Measurements from ENCODE around the gene PHOSPHO1.

PHOSPHO1 gene

GRCh38 chr17:49247944-49248343, 17.4 kb upstream of the PHOSPHO1 start:
- TF ChIP-seq CTCF (IDR thresholded peaks at IDR 0.05; ENCODE audit: insufficient read depth, low read length) (no peak), REST (IDR thresholded peaks at IDR 0.05; ENCODE audit: insufficient replicate concordance, low read depth) (no peak), POLR2AphosphoS5 (IDR thresholded peaks at IDR 0.05; ENCODE audit: low read depth) (no peak), SPI1 (IDR thresholded peaks at IDR 0.05; ENCODE audit: borderline replicate concordance, low read depth) (no peak), GABPA (IDR thresholded peaks at IDR 0.05; ENCODE audit: low read depth) (no peak)
- Histone ChIP-seq H3K4me3 (replicated peaks; ENCODE audit: insufficient read depth, low read length) (no peak overlapping the region), H3K27me3 (ENCODE audit: insufficient read depth, poor library complexity, severe bottlenecking) (no peaks in the 10 kb centered on the region), H3K27ac (replicated peaks) (no peak overlapping the region)
- DNase-seq (ENCODE audit: low read depth in 1 of 2, low spot score in 1 of 2), result no peak

- TF ChIP-seq CTCF (IDR thresholded peaks at IDR 0.05; ENCODE audit: insufficient read depth, low read length), result no peak
- Histone ChIP-seq H3K27me3 (ENCODE audit: insufficient read depth, poor library complexity, severe bottlenecking) (no peaks in the 10 kb centered on the region), H3K4me3 (replicated peaks; ENCODE audit: insufficient read depth, low read length) (no peak overlapping the region), H3K27ac (replicated peaks) (no peak overlapping the region)
- no peak for DNase-seq (ENCODE audit: low read depth in 1 of 2, low spot score in 1 of 2)
Observed at GRCh38 chr17:49244839-49245238, 14.3 kb upstream of the PHOSPHO1 start.

- no peak overlapping the region for H3K4me3 ChIP-seq (replicated peaks; ENCODE audit: insufficient read depth, low read length)
- H3K27ac ChIP-seq (replicated peaks), result no peak overlapping the region
- TF ChIP-seq CTCF (IDR thresholded peaks at IDR 0.05; ENCODE audit: insufficient read depth, low read length) (no peak), GABPA (IDR thresholded peaks at IDR 0.05; ENCODE audit: low read depth) (no peak), POLR2AphosphoS5 (IDR thresholded peaks at IDR 0.05; ENCODE audit: low read depth) (no peak), SPI1 (IDR thresholded peaks at IDR 0.05; ENCODE audit: borderline replicate concordance, low read depth) (no peak), REST (IDR thresholded peaks at IDR 0.05; ENCODE audit: insufficient replicate concordance, low read depth) (no peak)
- H3K27me3 ChIP-seq (ENCODE audit: insufficient read depth, poor library complexity, severe bottlenecking), result no peaks in the 10 kb centered on the region
- no peak for DNase-seq (ENCODE audit: low read depth in 1 of 2, low spot score in 1 of 2)
Observed at GRCh38 chr17:49242813-49243212, 12.2 kb upstream of the PHOSPHO1 start.

GRCh38 chr17:49241692-49242397, 11.3 kb upstream of the PHOSPHO1 start:
- TF ChIP-seq REST (IDR thresholded peaks at IDR 0.05; ENCODE audit: insufficient replicate concordance, low read depth), result no peak
- TF ChIP-seq POLR2AphosphoS5 (IDR thresholded peaks at IDR 0.05; ENCODE audit: low read depth), result no peak
- no peak for TF ChIP-seq SPI1 (IDR thresholded peaks at IDR 0.05; ENCODE audit: borderline replicate concordance, low read depth)
- TF ChIP-seq GABPA (IDR thresholded peaks at IDR 0.05; ENCODE audit: low read depth), result no peak
- TF ChIP-seq CTCF (IDR thresholded peaks at IDR 0.05; ENCODE audit: insufficient read depth, low read length), result no peak
- DNase-seq (ENCODE audit: low read depth in 1 of 2, low spot score in 1 of 2), result no peak
- H3K4me3 ChIP-seq (replicated peaks; ENCODE audit: insufficient read depth, low read length), result no peak overlapping the region
- no peak overlapping the region for H3K27ac ChIP-seq (replicated peaks)
- H3K27me3 ChIP-seq (ENCODE audit: insufficient read depth, poor library complexity, severe bottlenecking), result no peaks in the 10 kb centered on the region
